HUES64 (cell line): ENCODE measurements around the gene APOA5.

Experiments used
- H3K27ac ChIP-seq: 2 replicates; pipeline ENCODE4 v1.7.0; 2013; ENCODE audit warnings: low read depth, low read length, inconsistent platforms
- H3K27me3 ChIP-seq: 2 replicates; pipeline ENCODE4 v1.6.1; 2013; ENCODE audit warnings: mild to moderate bottlenecking, low read length; ENCODE audit not compliant: insufficient read depth
- H3K36me3 ChIP-seq: 2 replicates; pipeline ENCODE4 v1.6.1; 2013; ENCODE audit warnings: mild to moderate bottlenecking, low read length; ENCODE audit not compliant: insufficient read depth
- H3K4me1 ChIP-seq: 2 replicates; pipeline ENCODE4 v1.6.1; 2013; ENCODE audit warnings: mild to moderate bottlenecking, low read length, moderate library complexity; ENCODE audit not compliant: insufficient read depth
- H3K4me3 ChIP-seq: 2 replicates; pipeline ENCODE4 v1.5.1; 2013; ENCODE audit warnings: mild to moderate bottlenecking, low read length, moderate library complexity
- H3K9ac ChIP-seq: 2 replicates; pipeline ENCODE4 v1.6.1; 2013; ENCODE audit warnings: mild to moderate bottlenecking, low read depth, low read length
- H3K9me3 ChIP-seq: 2 replicates; pipeline ENCODE4 v1.6.1; 2013; ENCODE audit warnings: low read depth, low read length; ENCODE audit not compliant: insufficient read depth
- WGBS: fragments of 150-250, 120-280 bp; methylation state at CpG from one replicate; pipeline ENCODE4 v1.1.7; 2013; ENCODE audit warnings: missing lambda C conversion rate; 5-methylcytosine and 5-hydroxymethylcytosine counted together

Gene APOA5

DNA sequence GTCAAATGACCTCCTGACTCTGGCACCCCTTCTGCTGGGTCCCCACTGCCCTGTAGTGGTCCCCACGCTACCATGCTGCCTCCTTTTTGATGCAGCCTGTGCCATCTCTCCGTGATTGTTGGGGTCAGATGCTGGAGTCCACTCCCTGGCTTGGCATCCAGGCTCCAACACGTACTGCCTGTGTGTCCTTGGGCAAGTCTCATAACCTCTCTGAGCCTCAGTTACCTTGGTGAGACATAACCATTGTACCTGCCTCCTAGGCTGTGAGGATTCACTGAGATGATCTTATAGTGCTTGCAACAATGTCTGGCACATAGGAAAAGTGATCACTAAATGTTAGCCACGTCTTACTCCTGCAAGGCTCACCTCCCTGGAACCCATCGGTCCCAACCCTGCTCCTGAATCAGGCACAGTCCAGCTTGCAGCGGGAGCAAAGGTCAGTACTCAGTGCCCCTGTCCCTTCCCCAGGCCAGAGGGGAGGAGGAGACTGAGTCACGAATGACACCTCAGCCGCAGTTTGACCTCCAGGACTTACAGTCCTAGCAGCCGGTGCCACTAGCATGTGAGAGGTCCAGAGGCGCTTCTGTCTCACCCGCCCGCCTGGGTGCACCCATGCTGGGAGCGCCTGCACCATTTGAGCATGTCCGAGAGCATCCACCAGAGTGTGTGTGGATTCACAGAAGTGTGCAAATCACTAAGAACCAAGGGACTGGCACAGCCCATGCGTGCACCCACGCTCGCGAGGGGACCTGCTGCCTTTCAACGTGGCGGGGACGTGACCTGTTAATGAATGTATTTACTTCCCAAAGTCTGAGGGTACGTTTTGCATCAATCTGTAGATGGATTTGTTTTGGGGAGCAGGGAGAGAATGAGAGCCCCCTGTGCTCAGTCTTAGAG is 34.4 kb upstream of the APOA5 start:
- H3K27ac ChIP-seq: no peak overlapping the region
- H3K4me3 ChIP-seq: no peak overlapping the region
- H3K9me3 ChIP-seq: no peaks in the 10 kb centered on the region
- 85% methylated on average over 22 of the region's 22 CpGs for WGBS
- H3K27me3 ChIP-seq: no peaks in the 10 kb centered on the region; the same call in 1 of the 2 replicates
- H3K36me3 ChIP-seq: no peaks in the 10 kb centered on the region
- H3K9ac ChIP-seq: no peak overlapping the region
- H3K4me1 ChIP-seq: no peaks in the 10 kb centered on the region

DNA sequence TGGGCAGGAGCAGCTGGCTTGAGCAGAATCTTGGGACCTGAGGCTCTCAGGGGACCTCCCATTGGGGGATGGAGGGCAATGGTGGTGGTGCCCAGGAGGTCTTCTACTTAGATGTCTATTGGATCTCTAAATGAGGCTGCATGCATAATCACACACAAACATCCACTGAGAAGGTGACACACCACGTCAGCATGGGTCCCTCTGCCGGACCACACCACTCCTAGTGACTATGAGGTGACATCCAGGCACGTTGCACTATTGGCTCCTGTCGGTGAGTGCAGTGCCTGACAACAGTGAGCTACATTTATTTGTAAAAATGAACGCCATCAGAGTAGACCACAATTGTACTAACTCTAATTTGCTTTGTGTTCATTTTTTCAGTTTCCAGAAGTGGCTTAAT is 33.8 kb upstream of the APOA5 start:
- Histone ChIP-seq H3K27me3 (no peaks in the 10 kb centered on the region; the same call in 1 of the 2 replicates), H3K36me3 (no peaks in the 10 kb centered on the region), H3K4me1 (no peaks in the 10 kb centered on the region), H3K27ac (no peak overlapping the region), H3K9me3 (no peaks in the 10 kb centered on the region), H3K4me3 (no peak overlapping the region), H3K9ac (no peak overlapping the region)
- WGBS: 84% methylated on average over 5 of the region's 5 CpGs

DNA sequence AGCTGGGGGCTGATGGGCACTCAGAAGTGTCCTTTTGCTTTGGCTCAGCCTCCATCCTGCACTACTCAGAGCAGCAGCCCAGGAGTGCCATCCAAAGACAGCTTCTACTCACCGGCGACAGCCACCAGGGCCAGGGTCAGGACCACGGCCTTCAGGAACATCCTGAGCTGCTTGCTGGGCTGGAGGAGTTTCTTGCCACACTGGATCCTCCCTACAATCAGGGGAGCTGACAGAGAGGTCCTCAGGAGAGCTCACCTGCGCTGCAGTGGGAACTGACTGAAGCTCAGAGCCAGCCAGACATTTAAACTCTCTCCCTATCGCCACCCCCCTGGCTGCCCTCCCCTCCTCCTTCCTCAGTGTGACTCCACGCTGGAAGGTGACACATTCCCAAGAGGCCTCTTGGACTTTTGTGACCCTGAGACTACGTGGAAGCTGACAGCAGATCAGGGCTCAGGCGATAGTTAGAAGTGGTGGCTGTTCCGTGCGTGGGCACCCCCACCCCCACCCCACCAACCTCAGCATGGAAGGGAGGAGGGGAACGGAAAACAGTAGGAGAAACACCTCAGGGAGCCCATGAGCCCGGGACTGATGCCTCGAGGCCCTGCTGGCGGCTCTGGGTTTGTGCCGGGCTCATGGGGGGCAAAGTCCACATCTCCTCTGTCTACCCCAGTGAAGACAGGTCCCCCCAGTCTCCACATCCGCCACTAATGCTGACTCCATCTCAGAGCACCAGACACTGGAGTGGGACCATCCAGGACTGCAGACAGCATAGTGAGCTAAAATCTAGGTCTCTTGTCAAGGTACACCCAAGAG is 31.6 kb upstream of the APOA5 start, which contains the start of gene APOA4:
TSS of gene APOA4 (minus strand) at position 274 of the 813 bp plus-strand sequence. CDS start at position 161, 113 bp downstream.
- Histone ChIP-seq H3K4me3 (no peak within 1 kb of the TSS), H3K36me3 (no peaks in the 10 kb centered on the region), H3K27me3 (no peaks in the 10 kb centered on the region), H3K9ac (no peak within 1 kb of the TSS), H3K27ac (no peak within 1 kb of the TSS), H3K9me3 (no peaks in the 10 kb centered on the region), H3K4me1 (no peaks in the 10 kb centered on the region)
- 81% methylated on average over 13 of the region's 16 CpGs for WGBS

DNA sequence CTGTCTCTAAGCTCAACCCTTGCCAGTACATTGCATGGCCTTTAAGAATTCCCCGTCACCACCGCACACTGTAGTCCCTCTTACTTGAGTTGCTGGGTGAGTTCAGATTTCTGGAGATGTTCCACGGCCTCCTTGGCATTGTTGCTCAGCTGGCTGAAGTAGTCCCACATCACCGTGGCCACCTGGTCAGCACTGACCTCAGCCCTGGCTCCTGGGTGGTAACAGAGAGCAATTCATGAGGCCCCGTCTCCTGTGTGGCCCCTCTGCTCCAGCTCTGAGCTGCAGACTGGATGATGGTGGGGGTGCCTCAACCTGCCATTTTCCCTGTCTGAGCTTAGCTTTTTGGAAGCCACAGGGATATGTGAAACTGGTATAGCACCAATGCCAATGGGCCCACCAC is 30.9 kb upstream of the APOA5 start:
- no peaks in the 10 kb centered on the region for H3K4me1 ChIP-seq
- H3K4me3 ChIP-seq: no peak overlapping the region
- no peak overlapping the region for H3K9ac ChIP-seq
- no peaks in the 10 kb centered on the region for H3K27me3 ChIP-seq
- WGBS: 86% methylated on average over 5 of the region's 5 CpGs
- no peaks in the 10 kb centered on the region for H3K9me3 ChIP-seq
- no peaks in the 10 kb centered on the region for H3K36me3 ChIP-seq
- H3K27ac ChIP-seq: no peak overlapping the region

DNA sequence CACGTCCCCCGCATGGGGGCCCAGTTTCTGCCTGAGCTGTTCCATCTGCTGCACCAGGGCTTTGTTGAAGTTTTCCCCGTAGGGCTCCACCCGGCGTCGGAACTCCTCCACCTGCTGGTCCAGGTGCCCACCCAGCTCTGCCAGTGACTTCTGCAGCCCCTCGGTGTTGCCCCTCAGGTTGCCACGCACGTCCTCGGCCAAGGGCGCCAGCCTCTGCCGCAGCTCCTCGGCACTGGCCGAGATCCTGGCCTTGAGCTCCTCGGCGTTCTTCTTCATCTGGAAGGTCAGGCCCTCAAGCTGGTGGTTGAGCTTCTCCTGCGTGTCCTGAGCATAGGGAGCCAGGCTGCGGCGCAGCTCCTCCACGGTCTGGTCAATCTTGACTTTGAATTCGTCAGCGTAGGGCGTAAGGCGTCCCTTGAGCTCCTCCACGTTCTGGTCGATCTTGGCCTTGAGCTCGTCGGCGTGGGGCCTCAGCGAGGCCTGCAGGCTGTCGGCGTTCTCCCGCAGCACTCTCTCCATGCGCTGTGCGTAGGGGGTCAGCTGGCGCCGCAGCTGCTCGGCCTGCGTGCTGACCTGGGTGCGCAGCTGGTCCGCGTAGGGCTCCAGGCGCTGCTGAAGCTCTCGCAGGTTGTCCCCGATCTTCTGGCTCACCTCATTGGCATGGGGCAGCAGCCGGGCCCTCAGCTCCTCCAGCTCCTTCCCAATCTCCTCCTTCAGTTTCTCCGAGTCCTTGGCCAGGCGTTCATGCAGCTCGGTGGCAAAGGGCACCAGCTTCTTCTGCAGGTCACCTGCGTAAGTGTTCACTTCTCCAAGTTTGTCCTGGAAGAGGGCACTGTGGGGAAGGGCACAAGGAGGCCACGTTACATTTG is 29.6 kb upstream of the APOA5 start:
- Histone ChIP-seq H3K27me3 (no peaks in the 10 kb centered on the region), H3K4me1 (no peaks in the 10 kb centered on the region), H3K36me3 (no peaks in the 10 kb centered on the region), H3K4me3 (no peak overlapping the region), H3K9me3 (no peaks in the 10 kb centered on the region), H3K9ac (no peak overlapping the region), H3K27ac (no peak overlapping the region)
- WGBS: 95% methylated on average over 51 of the region's 51 CpGs

DNA sequence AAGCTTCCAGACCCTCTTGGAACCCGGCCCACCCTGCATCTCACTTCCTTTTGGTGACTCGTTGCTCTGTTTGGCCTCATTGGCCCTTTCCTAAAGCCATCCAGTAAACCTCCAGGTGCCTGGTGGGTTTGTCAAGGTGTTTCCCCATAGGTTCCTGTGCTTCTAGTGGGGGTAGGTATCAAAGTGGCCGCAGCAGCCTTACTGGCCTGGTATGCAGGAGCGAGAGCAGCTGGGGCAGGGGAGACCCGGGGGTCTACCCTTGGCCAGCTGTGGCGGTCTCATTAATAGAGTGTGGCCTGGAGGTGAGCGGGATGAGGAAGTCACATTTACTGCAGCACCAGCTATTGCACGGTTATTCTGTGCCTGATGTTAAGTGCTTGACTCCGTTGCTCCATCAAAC is 27.4 kb upstream of the APOA5 start:
- Histone ChIP-seq H3K4me1 (no peaks in the 10 kb centered on the region), H3K27ac (no peak overlapping the region), H3K27me3 (no peaks in the 10 kb centered on the region), H3K9ac (no peak overlapping the region), H3K36me3 (no peaks in the 10 kb centered on the region), H3K9me3 (no peaks in the 10 kb centered on the region), H3K4me3 (no peak overlapping the region)
- 93% methylated on average over 9 of the region's 9 CpGs for WGBS

DNA sequence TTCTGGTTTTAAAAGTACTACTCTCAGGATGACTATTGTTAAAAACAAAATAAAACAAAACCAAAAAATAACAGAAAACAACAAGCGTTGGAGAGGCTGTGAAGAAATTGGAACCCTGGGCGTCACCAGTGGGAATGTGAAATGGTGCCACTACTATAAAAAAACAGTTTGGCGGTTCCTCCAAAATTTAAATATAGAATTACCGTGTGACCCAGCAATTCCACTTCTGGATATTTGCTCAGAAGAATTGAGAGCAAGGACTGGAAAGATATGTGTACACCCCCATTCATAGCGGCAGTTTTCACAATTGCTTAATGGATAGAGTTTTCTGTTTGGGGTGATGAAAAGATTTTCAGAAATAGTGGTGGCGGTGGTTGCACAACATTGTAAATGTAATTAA is 22.8 kb upstream of the APOA5 start:
- Histone ChIP-seq H3K27ac (no peak overlapping the region), H3K9me3 (no peaks in the 10 kb centered on the region), H3K36me3 (no peaks in the 10 kb centered on the region), H3K4me1 (no peaks in the 10 kb centered on the region), H3K27me3 (no peaks in the 10 kb centered on the region), H3K4me3 (no peak overlapping the region), H3K9ac (no peak overlapping the region)
- 95% methylated on average over 5 of the region's 6 CpGs for WGBS

DNA sequence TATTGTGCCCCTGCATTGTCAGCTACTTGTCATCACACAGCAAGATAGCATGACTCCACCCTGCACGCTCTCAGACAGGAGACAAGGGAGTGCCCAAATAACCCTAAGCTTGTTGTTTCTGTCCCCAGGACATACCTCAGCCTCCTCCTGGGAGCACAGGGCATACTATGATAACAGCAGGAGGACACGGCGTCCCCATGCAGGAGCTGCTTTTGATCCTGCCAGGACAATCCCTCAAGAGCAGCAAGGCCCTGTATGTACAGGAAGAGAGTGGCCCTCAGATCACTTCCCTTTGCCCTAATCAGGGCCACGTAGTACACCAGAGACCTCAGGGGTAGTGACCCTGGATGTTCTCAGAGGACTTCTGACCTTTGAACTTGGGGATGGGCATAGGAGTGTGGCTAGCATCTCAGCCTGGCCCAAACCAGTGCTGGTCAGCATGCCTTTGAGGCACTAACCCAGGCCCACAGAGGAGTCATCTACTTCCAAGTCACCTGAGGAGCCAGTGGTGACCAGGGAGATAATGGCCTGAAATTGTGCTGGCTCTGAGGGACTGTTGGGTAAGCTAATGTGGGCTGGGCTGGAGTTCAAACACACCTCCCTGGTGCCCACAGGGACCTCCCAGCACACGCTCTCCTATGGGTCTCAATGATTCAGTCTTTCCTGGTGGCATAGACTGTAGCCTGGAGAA is 22.2 kb upstream of the APOA5 start:
- WGBS: 76% methylated on average over 5 of the region's 5 CpGs
- H3K9ac ChIP-seq: no peak overlapping the region
- no peak overlapping the region for H3K27ac ChIP-seq
- no peaks in the 10 kb centered on the region for H3K4me1 ChIP-seq
- H3K4me3 ChIP-seq: no peak overlapping the region
- no peaks in the 10 kb centered on the region for H3K27me3 ChIP-seq
- H3K36me3 ChIP-seq: no peaks in the 10 kb centered on the region
- H3K9me3 ChIP-seq: no peaks in the 10 kb centered on the region

DNA sequence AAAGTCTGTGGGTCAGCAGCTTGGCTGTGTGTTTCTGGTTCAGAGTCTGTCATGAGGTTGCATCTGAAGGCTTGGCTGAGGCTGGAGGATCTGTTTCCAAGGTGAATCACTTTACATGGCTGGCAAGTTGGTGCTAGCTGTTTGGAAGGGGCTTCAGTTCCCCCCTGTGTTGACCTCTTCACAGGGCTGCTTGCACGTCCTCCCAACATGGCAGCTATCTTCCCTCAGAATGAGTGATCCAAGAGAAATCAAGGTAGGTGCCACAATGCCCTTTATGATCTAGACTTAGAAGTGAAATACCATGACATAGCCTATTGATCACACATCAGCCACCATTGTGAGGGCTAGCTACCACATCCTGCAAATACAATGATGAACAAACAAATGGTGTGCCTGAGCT is 21.5 kb upstream of the APOA5 start:
- 77% methylated on average over 1 of the region's 1 CpG for WGBS
- Histone ChIP-seq H3K27me3 (no peaks in the 10 kb centered on the region), H3K9ac (no peak overlapping the region), H3K4me1 (no peaks in the 10 kb centered on the region), H3K36me3 (no peaks in the 10 kb centered on the region), H3K9me3 (no peaks in the 10 kb centered on the region), H3K27ac (no peak overlapping the region), H3K4me3 (no peak overlapping the region)

DNA sequence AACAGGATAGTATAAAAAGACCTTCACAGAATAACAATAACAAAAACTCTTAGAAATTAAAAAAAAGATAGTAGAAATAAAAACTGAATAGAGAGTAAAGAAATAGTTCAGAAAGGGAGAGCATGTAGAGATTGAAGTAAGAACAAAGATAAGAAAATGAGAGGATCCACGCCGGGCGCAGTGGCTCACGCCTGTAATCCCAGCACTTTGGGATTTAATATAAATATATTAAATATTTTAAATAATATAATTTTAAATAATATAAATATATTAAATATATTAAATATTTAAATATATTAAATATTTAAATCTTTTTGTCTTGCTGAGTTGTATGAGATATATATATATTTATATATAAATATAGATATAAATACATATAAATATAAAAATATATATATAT is 20.4 kb upstream of the APOA5 start:
- Histone ChIP-seq H3K27ac (no peak overlapping the region), H3K36me3 (no peaks in the 10 kb centered on the region), H3K4me1 (no peaks in the 10 kb centered on the region), H3K4me3 (no peak overlapping the region), H3K9me3 (no peaks in the 10 kb centered on the region), H3K9ac (no peak overlapping the region), H3K27me3 (no peaks in the 10 kb centered on the region)
- 100% methylated on average over 2 of the region's 4 CpGs for WGBS
